HUES64 (cell line): Measurements from ENCODE around the gene HMGN2.
"Not testable (repeated sequence)": the region's sequence is repeated elsewhere in the genome, so short reads cannot be mapped to it uniquely, and the experiment has no call there.

Experiments used
- H3K27ac ChIP-seq: 2 replicates; pipeline ENCODE4 v1.7.0; 2013; ENCODE audit warnings: low read depth, low read length, inconsistent platforms
- H3K27me3 ChIP-seq: 2 replicates; pipeline ENCODE4 v1.6.1; 2013; ENCODE audit warnings: mild to moderate bottlenecking, low read length; ENCODE audit not compliant: insufficient read depth
- H3K36me3 ChIP-seq: 2 replicates; pipeline ENCODE4 v1.6.1; 2013; ENCODE audit warnings: mild to moderate bottlenecking, low read length; ENCODE audit not compliant: insufficient read depth
- H3K4me1 ChIP-seq: 2 replicates; pipeline ENCODE4 v1.6.1; 2013; ENCODE audit warnings: mild to moderate bottlenecking, low read length, moderate library complexity; ENCODE audit not compliant: insufficient read depth
- H3K4me3 ChIP-seq: 2 replicates; pipeline ENCODE4 v1.5.1; 2013; ENCODE audit warnings: mild to moderate bottlenecking, low read length, moderate library complexity
- H3K9ac ChIP-seq: 2 replicates; pipeline ENCODE4 v1.6.1; 2013; ENCODE audit warnings: mild to moderate bottlenecking, low read depth, low read length
- H3K9me3 ChIP-seq: 2 replicates; pipeline ENCODE4 v1.6.1; 2013; ENCODE audit warnings: low read depth, low read length; ENCODE audit not compliant: insufficient read depth
- WGBS: fragments of 150-250, 120-280 bp; methylation state at CpG from one replicate; pipeline ENCODE4 v1.1.7; 2013; ENCODE audit warnings: missing lambda C conversion rate; 5-methylcytosine and 5-hydroxymethylcytosine counted together

HMGN2 gene

DNA sequence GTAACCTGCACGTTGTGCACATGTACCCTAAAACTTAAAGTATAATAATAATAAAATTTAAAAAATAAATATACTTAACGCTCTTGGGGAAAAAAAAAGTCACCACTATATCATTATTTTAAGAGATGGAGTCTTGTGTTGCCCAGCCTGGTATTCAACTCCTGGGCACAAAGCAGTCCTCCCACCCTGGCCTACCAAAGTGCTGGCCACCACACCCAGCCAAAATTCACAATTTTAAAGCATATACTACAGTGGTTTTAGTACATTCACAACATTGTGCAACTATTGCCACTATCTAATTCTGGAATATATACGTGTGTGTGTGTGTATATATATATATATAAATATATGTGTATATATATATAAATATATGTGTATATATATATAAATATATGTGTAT is 5.9 kb downstream of the HMGN2 start:
- H3K36me3 ChIP-seq: peaks cover 50% of the 10 kb centered on the region
- WGBS: no CpG with 5 or more reads among the region's 3 CpGs

DNA sequence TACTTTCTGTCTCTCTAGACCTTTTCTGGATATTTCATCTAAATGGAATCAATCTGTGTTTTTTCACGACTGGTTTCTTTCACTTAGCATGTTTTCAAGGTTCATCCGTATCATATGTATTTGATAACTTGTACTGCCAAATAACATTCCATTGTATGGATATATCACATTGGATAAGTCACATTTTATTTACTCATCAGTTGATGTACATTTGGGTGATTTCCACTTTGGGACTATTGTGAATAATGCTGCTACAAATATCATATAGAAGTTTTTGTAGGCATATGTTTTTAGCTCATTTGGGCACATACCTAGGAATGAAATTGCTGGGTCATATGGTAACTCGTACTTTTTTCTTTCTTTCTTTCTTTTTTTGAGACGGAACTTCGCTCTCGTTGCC is 6.7 kb downstream of the HMGN2 start:
- H3K9me3 ChIP-seq: no peaks in the 10 kb centered on the region
- peaks cover 2% of the 10 kb centered on the region; the same call in 1 of the 2 replicates for H3K4me1 ChIP-seq
- no peaks in the 10 kb centered on the region for H3K27me3 ChIP-seq
- no peak overlapping the region for H3K4me3 ChIP-seq
- no peak overlapping the region for H3K9ac ChIP-seq
- 96% methylated on average over 6 of the region's 6 CpGs for WGBS
- no peak overlapping the region for H3K27ac ChIP-seq
- H3K36me3 ChIP-seq: peaks cover 42% of the 10 kb centered on the region

More for the DNA sequence above, 5.9 kb downstream of the HMGN2 start:
- Histone ChIP-seq H3K4me3 (no peak overlapping the region), H3K9ac (no peak overlapping the region), H3K27ac (no peak overlapping the region), H3K4me1 (peaks cover 9% of the 10 kb centered on the region; the same call in 1 of the 2 replicates), H3K27me3 (no peaks in the 10 kb centered on the region), H3K9me3 (no peaks in the 10 kb centered on the region)

DNA sequence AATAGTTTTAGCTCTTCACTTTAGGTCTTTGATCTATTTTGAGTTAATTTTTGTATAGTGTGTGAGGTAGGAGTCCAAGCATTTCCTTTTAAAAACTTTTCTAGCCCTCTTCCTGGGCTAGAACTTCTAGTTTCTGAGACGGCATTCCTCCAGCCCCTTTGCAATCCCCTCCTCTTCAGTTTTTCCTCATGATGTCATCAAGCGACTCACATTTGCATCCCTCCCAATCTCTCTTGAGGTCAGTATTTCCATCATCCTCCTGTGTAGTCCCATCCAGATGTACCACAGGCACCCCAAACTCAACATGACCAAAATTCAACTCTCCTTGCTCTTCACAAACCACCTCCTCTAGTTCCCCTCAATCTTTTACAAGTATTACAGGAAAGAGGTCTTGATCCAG is 10.7 kb downstream of the HMGN2 start:
- no peak overlapping the region for H3K27ac ChIP-seq

DNA sequence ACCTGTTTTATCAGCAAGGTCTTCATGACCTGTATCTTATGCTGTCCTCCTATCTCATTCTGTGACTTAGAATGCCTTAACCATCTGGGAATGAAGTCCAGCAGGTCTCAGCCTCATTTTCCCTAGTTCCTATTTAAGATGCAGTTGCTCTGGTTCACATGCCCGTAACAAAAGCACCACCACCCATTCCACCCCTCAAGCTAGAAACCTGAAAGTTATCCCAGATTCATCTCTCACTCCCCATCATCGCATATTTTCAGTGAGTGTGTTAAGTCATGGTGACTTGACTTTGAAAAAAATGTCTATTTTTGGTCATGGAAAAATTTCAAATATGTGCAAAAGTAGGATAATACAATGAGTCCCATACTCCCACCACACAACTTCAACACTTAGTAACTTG is 11.7 kb downstream of the HMGN2 start:
- H3K9ac ChIP-seq: no peak overlapping the region
- H3K36me3 ChIP-seq: peaks cover 5% of the 10 kb centered on the region; the same call in 1 of the 2 replicates
- no peaks in the 10 kb centered on the region for H3K9me3 ChIP-seq
- no peak overlapping the region for H3K27ac ChIP-seq
- WGBS: 100% methylated on average over 1 of the region's 2 CpGs
- no peak overlapping the region for H3K4me3 ChIP-seq
- H3K27me3 ChIP-seq: no peaks in the 10 kb centered on the region
- H3K4me1 ChIP-seq: no peaks in the 10 kb centered on the region

More for the DNA sequence above, 10.7 kb downstream of the HMGN2 start:
- no peak overlapping the region for H3K4me3 ChIP-seq
- 79% methylated on average over 2 of the region's 2 CpGs for WGBS
- H3K9me3 ChIP-seq: no peaks in the 10 kb centered on the region
- peaks cover 9% of the 10 kb centered on the region; the same call in 1 of the 2 replicates for H3K36me3 ChIP-seq
- no peaks in the 10 kb centered on the region for H3K27me3 ChIP-seq
- H3K9ac ChIP-seq: no peak overlapping the region
- H3K4me1 ChIP-seq: no peaks in the 10 kb centered on the region

DNA sequence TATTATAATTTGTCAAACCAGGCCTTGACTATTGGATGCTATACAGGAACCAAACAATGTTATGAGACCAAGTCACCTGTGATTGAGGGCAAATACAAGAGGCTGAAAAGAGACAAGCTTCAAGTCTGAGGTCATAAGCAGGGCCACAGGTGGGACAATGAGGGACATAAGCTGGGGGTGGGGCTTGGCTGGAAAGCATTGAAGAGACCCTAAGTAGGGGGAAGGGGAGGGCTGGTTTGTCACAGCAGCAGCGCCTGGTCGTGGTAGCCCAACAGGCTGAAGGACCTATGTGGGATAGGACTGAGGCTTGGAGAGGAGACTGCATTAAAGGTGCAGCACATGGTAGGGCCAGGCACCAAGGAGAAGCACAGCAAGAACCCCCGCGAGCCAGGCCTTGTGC is 17.9 kb downstream of the HMGN2 start:
- 83% methylated on average over 4 of the region's 4 CpGs for WGBS
- Histone ChIP-seq H3K27me3 (no peaks in the 10 kb centered on the region), H3K9ac (no peak overlapping the region), H3K27ac (no peak overlapping the region), H3K36me3 (no peaks in the 10 kb centered on the region), H3K9me3 (no peaks in the 10 kb centered on the region), H3K4me1 (no peaks in the 10 kb centered on the region), H3K4me3 (no peak overlapping the region)

DNA sequence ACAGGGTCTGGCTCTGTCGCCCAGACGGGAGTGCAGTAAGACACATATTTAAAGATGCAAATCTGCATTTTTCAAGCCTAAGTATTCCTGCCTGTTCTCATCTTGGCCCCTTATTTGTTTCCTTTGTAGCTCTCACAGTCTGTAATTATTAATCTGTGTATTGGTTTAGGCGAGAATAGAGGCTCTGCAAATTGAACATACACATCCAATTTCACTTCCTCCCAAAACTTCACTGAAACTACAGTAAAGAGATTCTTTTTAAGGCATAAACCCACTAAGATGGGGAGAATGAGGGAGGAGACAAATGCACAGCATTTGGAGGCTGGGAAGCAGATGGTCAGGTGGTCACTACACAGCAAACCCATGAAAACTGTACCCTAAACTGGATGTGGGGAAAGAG is 21.0 kb downstream of the HMGN2 start:
- H3K4me1 ChIP-seq: no peaks in the 10 kb centered on the region
- H3K36me3 ChIP-seq: no peaks in the 10 kb centered on the region
- H3K27me3 ChIP-seq: no peaks in the 10 kb centered on the region
- H3K4me3 ChIP-seq: no peak overlapping the region
- 92% methylated on average over 2 of the region's 3 CpGs for WGBS
- H3K9me3 ChIP-seq: no peaks in the 10 kb centered on the region
- no peak overlapping the region for H3K27ac ChIP-seq
- H3K9ac ChIP-seq: no peak overlapping the region

DNA sequence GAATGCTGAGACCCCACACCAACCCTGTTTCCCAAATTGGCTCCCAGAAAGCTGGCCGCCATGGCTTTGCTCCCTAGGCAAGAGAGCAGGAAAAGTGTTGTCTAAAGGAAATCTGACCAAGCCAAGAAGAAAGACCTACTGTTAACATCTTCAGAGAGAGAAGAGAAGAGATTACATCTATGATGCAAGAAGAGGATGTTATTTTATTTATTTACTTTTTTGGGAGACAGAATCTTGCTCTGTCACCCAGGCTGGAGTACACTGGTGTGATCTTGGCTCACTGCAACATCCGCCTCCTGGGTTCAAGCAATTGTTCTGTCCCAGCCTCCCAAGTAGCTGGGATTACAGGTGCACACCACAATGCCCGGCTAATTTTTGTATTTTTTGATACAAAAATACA is 21.7 kb downstream of the HMGN2 start:
- Histone ChIP-seq H3K9ac (no peak overlapping the region), H3K4me1 (no peaks in the 10 kb centered on the region), H3K9me3 (no peaks in the 10 kb centered on the region), H3K27me3 (no peaks in the 10 kb centered on the region), H3K27ac (no peak overlapping the region), H3K36me3 (no peaks in the 10 kb centered on the region), H3K4me3 (no peak overlapping the region)
- WGBS: 94% methylated on average over 3 of the region's 3 CpGs

DNA sequence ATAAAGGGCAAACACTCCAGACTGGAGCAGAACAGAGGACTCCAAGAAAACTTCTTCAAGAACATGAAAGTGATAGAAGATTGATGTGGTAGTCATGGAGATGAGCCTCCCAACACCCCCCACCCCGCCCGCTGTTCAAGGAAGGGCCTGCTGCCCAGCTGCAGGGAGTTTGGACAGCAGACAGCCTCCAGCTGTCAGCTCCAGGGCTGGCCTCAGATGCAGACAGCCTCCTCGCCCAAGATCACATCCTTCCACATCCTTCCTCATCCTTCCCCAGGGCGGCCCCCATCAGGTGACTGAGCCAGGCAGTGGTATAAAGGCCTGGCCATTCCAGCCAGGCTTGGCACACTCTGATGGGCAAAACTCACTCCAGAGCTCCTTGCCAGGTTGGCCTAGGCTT is 24.6 kb downstream of the HMGN2 start:
- Histone ChIP-seq H3K36me3 (no peaks in the 10 kb centered on the region), H3K9ac (no peak overlapping the region), H3K27me3 (no peaks in the 10 kb centered on the region), H3K9me3 (no peaks in the 10 kb centered on the region), H3K27ac (no peak overlapping the region), H3K4me1 (no peaks in the 10 kb centered on the region), H3K4me3 (no peak overlapping the region)
- 82% methylated on average over 4 of the region's 4 CpGs for WGBS

DNA sequence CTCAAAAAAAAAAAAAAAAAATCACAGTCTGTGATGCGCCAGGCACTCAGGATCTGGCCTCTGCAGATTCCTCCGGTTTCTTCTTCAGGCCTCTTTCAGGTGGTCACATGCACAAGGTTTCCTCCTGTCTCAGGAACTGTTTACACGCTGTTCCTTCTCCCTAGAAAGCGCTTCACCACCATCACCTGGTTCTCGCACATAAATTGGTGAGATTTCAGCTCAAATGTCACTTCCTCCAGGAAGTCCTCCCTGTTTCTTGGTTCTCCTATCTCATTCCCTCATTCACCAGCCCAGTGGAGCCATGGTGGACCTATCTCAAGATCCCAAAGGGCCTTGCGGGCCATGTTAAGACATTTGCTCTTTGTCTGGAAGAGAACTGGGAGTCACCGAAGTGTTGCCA is 26.7 kb downstream of the HMGN2 start:
- Histone ChIP-seq H3K9ac (no peak overlapping the region), H3K27me3 (no peaks in the 10 kb centered on the region)

DNA sequence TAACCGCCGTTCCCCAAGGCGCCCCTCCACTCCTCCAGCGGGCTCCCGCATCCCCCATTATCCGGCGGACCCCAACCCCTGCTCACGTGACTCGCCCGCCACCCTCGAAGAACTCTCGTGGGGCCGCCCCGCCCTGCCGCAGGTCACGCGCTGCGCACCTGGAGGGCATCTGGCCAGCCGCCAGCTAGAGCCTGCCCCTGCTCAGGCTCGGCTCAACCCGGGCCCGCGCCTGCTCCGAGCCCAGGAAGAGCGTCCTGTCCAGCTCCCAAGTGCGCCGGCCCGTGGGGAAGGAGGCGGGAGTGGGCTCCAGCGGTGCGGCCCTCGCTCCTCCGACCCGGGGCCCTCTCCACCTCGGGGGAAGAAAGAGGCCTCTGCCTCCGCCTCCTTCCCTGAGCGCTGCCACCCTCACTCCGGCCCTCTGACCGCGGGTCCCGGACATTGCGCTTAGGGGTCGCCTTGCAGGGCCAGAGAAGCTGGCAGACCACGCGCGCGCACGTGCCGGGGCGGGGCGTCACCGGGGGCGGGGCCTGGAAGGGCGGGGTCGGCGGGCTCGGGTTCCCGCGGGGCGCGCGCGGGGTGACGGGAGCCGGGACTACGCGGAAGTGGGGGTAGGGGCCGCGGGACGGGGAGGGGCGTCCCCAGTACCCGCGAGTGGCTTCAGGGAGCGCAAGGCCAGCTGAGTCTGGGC is 28.4 kb downstream of the HMGN2 start:
- Histone ChIP-seq H3K4me1 (no peaks in the 10 kb centered on the region), H3K9ac (peak overlapping the region; percentile 82), H3K9me3 (no peaks in the 10 kb centered on the region), H3K4me3 (peak overlapping the region; percentile 85), H3K27me3 (no peaks in the 10 kb centered on the region), H3K36me3 (no peaks in the 10 kb centered on the region), H3K27ac (peak overlapping the region; percentile 80)
- under 1% methylated on average over 74 of the region's 74 CpGs for WGBS

More for the DNA sequence above, 26.7 kb downstream of the HMGN2 start:
- Histone ChIP-seq H3K27ac (no peak overlapping the region), H3K9me3 (no peaks in the 10 kb centered on the region), H3K4me3 (no peak overlapping the region), H3K36me3 (no peaks in the 10 kb centered on the region), H3K4me1 (no peaks in the 10 kb centered on the region)
- 92% methylated on average over 7 of the region's 7 CpGs for WGBS

DNA sequence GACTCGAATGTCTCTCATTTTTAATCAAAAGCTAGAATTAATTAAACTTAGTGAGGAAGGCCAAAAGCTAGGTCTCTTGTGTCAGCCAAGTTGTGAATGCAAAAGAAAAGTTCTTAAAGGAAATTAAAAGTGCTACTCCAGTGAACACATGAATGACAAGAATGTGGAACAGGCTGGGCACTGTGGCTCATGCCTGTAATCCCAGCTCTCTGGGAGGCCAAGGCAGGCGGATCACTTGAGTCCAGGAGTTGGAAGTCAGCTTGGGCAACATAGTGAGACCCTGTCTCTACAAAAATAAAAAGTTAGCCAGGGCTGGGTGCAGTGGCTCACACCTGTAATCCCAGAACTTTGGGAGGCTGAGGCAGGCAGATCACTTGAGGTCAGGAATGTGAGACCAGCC is 38.5 kb downstream of the HMGN2 start:
- not testable (repeated sequence) for H3K27me3 ChIP-seq, H3K9ac ChIP-seq, H3K27ac ChIP-seq, H3K4me3 ChIP-seq, H3K9me3 ChIP-seq, H3K4me1 ChIP-seq, H3K36me3 ChIP-seq
- WGBS: 90% methylated on average over 1 of the region's 2 CpGs

DNA sequence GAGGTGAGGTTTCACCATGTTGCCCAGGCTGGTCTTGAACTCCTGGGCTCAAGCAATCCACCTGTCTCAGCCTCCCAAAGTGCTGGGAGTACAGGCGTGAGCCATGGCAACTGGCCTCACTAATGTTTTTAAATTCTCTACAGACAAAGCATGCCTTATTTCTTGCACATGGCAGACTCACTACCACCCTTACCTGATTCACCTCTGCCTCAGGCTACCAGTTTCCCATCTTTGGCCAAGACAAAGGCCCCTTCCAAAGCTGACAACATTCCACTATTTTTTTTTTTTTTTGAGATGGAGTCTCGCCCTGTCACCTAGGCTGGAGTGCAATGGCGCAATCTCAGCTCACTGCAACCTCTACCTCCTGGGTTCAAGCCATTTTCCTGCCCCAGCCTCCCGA is 43.6 kb downstream of the HMGN2 start:
- H3K9ac ChIP-seq, H3K27me3 ChIP-seq, H3K27ac ChIP-seq, H3K4me1 ChIP-seq, H3K36me3 ChIP-seq, H3K9me3 ChIP-seq, H3K4me3 ChIP-seq: not testable (repeated sequence)
- 93% methylated on average over 4 of the region's 4 CpGs for WGBS
